ENCODE measurements around the gene CORO1A.
A peak's percentile ranks its signal among the peaks of the same experiment; 100 is the strongest.
"Not testable (repeated sequence)": the region's sequence is repeated elsewhere in the genome, so short reads cannot be mapped to it uniquely, and the experiment has no call there.

Gene CORO1A
- 13.9 to 164 (median 68.4) reads per million in 18 experiments for total RNA-seq

DNA sequence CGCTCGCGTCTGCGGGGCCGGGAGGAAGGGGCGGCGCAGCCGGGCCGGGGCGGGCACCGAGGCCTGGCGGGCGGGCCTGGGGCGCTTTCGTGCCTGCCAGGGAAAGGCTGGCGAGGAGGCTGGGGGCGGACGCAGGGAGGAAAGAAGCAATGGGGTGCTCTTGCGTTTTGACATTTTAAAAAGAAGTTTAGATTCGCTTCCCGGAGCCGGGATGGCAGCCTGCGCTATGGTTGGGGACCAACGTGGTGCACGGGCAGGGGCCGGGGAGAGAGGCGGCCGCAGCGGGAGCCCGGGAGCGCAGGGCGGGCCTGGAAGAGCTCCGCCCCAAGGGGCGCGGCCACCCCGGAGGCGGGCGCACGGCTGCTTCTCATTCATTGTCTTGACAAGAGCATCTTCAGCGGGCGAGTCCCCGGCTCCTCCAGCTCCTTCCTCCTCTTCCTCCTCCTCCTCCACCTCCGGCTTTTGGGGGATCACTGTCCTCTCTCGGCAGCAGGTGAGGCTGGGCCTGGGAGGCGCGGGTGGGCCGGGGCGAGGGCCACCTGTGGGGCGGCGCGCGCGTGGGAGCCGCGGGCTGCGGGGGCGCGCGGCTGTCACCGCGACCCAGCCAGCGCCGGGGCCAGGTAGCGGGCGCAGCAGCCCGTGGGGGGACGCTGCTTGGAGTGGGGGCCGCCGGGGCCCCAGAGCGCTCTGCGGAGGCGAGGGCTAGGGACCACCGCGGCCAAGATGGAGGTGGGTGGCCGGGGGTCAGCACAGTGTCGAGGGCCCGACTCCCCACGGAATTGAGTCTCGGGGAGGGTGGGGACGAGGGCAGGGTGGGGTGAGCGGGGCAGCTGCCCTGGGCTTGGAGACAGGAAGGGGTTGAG, at the start of gene CORO1A:
TSS of gene CORO1A (plus strand) at position 370 of the 863 bp plus-strand sequence. CDS start 1,608 bp downstream, outside the sequence.
- DNase-seq, result peak; percentile 73 to 81

DNA sequence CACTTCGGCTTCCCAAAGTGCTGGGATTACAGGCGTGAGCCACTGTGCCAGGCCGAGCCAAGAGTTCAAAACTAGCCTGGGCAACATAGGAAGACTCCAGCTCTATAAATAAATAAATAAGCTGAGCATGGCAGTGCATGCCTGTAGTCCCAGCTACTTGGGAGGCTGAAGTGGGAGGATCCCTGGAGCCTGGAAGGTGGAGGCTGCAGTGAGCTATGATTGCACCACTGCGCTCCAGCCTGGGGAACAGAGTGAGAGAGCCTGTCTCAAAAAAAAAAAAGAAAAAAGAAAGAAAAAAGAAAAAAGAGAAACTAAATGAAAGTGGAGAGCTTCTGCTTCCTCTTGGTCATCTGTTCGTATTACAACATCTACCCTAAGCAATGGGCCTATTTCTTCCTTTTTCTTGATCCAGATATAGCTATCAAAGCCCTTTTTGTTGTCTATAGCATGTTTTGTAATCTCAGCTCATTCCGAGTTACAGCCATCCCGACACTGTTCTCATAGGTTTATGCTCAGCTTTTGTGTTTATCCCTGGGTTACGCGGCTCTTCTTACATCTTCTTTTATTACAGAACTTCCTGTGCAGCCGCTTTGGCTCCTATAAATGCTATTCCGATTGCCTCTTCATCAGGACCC, 46.3 kb upstream of the CORO1A start:
- peak; percentile 77 to 90 for DNase-seq

DNA sequence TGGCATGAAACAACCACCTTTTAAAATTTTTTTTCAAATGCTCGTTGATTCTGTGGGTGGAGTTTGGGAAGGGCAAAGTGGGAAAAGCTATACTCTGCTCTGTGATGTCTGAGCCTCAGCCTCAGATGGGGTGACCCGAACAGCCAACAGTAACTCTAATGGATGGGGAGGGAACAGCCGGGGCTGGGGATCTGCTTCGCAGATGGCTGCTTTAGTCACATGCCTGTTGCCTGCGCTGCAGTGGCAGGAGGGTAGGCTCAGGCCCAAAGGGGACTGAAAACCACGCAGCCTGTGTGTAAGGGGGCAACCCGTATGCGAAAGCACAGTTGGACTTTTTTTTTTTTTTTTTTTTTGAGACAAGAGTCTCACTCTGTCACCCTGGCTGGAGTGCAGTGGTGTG, 45.5 kb upstream of the CORO1A start:
- DNase-seq, result no peak

DNA sequence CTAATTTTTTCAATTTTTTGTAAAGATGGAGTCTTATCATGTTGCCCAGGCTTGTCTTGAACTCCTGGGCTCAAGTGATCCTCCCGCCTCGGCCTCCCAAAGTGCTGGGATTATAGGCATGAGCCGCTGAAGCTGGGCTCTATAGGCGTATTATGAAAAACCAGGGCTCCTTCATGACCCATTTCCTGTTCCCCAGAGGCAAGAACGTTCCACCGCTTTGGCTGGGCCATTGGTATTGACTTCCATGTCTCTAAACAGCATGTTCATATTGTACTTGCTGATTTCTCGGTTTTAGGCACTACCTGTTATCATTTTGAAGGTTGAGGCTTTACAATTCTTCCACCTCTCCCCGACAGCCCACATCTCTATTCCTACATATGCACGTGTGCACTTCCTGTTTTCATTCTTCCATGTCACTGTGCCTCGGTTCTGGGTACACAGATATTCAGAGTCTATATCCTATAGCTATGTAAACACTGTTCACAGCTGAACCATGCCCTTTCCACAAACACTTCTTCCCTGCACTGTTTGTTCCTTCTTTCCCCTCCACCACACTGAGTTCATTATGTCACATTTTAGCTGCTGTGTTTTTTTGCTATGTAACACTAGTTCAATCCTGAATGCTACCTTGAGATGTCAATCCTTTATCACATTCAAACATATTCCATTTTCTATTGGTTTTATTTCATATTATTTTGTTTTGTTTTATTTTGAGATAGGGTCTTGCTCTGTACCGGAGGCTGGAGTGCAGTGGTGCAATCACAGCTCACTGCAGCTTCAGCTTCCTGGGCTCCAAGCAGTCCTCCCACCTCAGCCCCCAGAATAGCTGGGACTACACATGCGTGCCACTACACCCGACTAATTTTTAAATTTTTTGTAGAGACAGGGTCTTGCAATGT, 43.6 kb upstream of the CORO1A start:
- DNase-seq, result peak; percentile 17 to 25

DNA sequence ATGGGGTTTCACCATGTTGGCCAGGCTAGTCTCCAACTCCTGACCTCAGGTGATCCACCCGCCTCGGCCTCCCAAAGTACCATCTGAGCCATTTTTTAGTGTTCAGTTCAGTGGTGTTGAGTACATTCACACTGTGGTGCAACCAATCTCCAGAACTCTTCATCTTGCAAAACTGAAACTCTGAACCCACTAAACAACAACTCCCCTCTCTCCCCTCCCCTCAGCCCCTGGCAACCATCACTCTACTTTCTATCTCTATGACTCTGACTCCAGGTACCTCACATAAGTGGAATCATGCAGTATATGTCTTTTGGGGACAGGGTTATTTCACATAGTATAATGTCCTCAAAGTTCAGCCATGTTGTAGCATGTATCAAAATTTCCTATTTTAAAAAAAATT, 41.7 kb upstream of the CORO1A start:
- DNase-seq, result no peak

DNA sequence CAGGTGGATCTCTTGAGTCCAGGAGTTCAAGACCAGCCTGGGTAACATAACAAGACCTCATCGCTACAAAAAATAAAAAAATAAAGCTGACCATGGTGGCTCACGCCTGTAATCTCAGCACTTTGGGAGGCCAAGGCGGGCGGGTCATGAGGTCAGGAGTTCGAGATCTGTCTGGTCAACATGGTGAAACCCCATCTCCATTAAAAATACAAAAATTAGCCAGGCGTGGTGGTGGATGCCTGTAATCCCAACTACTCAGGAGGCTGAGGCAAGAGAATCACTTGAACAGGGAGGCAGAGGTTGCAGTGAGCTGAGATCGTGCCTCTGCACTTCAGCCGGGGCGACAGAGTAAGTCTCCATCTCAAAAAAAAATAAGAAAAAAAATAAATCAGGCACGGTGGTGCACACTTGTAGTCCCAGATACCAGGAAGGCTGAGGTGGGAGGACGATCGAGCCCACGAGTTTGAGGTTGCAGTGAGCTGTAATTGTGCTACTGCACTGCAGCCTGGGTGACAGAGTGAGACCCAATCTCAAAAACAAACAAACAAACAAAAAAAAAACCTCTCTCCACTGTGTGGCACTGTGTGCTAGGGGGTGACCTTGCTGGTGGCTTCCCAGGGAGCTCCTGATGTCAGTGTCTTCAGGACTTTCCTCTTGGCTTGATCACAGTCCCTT, 40.6 kb upstream of the CORO1A start:
- DNase-seq, result peak; percentile 61 to 71

DNA sequence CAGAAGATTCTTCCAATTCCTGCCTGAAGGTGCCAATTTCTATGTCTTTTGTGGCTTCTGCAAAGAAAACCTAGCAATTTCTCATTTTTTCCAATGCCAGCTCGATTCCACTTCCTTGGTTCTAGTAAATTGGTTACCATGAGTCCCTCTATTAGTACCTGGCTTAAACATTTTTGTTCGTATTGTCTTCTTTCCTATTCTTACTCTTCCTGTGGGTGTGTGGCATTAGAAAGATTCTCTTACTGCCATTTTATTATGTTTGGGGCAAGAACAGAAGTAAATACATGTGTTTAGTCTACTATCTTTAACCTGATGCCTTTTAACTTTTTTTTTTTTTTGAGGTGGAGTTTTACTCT, 40.1 kb upstream of the CORO1A start:
- no peak for DNase-seq

DNA sequence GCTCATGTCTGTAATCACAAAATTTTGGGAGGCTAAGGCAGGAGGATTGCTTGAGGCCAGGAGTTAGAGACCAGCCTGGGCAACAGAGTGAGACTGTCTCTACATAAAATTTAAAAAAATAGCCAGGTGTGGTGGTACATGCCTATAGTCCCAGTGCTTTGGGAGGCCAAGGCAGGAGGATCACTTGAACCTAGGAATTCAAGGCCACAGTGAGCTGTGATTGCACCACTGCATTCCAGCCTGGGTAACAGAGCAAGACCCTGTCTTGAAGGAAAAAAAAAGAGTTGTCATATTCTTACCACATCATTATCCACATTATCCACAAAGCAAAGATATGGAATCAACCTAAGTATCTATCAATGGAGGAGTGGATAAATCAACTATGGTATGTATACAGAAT, 39.4 kb upstream of the CORO1A start:
- no peak for DNase-seq

DNA sequence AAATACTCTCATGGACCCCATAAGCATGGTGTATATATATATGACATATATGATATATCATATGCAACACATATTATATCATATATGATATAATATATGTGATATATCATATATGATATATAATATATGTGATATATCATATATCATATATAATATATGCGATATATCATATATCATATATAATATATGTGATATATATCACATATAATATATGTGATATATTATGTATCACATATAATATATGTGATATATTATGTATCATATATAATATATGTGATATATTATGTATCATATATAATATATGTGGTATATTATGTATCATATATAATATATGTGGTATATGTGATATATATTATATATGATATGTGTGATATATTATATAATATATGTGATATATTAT, 38.5 kb upstream of the CORO1A start:
- DNase-seq, result no peak

DNA sequence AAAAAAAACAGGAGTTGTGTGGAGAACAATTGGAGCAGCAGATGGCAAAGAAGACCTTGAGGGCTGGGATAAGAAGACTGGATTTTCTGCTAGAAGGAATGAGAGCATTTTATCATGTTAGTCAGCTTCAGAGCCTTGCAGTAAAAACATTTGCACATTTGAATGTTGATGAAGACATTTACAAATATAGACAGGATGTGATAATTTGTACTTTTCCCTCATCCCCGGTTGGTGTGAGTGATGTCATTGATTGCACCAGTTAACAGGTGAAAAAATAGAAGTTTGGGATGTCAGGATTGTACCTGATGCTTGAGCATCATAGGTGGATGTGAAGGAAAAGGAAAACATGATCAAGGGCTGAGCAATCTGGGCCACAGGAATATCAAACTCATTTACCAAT, 37.7 kb upstream of the CORO1A start:
- no peak for DNase-seq

DNA sequence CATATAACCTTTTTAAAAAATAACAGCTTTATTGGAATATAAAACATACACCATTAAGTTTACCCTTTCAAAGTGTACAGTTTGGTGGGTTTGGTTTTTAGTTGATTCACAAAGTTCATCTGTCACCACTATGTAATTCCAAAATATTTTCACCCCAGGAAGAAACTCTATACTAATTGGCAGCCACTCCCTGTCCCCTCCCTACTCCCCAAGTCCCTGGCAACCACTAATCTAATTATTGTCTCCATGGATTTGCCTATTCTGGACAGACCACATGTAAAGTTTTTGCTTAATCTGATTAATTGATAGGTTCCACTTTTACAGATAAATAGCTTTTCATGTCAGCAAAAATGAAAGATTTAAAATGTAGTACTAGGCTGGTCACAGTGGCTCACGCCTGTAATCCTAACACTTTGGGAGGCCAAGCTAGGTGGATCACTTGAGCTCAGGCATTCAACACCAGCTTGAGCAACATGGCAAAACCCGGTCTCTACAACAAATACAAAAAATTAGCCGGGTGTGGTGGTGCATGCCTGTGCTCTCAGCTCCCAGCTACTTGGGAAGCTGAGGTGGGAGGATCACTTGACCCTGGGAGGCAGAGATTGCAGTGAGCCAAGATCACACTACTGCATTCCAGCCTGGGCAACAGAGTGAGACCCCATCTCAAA, 35.4 kb upstream of the CORO1A start:
- DNase-seq, result no peak

DNA sequence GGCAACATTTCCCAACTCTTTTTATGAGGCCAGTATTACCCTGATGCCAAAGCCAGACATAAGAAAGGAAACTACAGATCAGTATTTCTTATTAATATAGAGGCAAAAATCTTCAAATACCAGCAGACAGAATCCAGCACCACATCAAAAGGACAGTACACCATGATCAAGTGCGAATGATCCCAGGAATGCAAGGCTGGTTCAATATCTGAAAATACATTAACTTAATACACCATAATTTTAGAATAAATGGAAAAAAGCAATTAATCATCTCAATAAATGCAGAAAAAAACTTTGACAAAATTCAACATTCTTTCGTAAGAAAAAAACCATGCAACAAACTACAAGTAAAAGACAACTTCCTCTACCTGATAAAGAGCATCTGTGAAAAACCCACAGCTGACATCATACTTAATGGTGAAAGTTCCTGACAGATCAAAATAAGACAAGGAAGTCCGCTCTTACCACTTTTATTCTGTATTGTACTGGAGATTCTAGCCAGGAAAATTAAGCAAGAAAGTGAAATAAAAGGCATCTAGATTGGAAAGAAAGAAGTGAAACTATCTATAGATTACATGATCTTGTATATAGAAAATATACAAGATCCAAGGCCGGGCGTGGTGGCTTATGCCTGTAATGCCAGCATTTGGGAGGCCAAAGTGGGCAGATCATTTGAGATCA, 34.0 kb upstream of the CORO1A start:
- peak; percentile 67 to 90 for DNase-seq

DNA sequence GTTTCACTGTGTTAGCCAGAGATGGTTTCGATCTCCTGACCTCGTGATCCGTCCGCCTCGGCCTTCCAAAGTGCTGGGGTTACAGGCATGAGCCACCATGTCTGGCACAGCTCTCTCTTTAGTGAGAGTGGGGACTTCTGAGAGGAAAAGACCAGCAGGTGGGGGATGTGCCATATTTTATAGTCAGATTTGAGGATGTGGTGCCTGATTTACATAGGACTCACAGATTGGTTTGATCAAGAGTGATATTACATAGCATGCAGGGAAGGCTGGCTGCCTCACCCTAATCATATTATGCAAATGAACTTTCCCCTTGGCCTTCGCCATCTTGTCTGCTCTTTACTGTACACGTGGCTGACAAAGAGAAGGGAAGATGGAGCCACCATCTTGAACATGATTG, 32.3 kb upstream of the CORO1A start:
- no peak for DNase-seq

DNA sequence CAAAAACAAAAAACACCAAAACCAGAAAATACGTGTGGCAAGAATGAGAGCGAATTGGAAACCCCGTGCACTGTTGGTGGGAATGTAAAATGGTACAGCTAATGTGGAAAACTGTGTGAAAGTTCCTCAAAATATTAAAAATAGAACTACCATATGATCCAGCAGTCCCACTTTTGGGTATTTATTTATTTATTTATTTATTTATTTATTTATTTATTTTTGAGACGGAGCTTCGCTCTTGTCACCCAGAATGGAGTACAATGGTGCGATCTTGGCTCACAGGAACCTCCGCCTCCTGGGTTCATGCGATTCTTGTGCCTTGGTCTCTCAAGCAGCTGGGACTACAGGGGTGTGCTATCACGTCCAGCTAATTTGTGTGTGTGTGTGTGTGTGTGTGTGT, 30.9 kb upstream of the CORO1A start:
- no peak for DNase-seq

DNA sequence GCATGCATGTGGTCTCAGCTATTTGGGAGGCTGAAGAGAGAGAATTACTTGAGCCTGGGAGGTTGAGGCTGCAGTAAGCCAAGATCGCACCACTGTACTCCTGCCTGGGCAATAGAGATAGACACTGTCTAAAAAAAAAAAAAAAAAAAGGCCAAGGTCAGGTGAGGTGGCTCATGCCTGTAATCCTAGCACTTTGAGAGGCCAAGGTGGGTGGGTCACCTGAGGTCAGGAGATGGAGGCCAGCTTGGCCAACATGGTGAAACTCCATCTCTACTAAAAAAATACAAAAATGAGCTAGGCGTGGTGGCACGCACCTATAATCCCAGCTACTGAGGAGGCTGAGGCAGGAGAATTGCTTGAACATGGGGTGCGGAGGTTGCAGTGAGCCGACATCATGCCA, 28.2 kb upstream of the CORO1A start:
- DNase-seq, result no peak

DNA sequence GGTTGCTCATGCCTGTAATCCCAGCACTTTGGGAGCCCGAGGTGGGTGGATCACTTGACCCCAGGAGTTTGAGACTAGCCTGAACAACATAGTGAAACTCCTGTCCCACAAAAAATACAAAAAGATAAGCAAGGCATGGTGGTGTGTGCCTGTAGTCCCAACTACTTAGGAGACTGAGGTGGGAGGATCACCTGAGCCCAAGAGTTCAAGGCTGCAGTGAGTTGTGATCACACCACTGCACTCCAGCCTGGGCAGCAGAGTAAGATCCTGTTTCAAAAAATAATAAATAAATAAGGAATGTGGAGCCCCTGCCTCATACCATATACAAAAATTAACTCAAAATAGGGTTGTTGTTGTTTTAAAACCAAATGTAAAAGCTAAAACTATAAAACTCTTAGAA, 26.2 kb upstream of the CORO1A start:
- DNase-seq, result no peak

DNA sequence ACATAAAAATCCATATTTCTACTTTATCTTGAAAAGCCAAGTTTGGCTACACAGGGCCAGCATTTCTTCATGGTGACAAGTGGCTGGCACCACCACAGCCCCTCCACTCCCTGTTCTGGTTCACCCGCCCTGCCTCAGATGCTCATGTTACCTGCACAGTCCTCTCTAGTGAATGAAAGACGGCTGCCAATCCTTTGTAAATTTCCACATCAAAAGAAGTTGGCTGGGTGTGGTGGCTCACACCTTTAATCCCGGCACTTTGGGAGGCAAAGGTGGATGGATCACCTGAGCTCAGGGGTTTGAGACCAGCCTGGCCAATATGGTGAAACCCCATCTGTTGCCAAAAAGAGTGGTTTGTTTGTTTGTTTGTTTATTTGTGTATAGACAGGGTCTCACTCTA, 19.9 kb upstream of the CORO1A start:
- DNase-seq, result no peak

DNA sequence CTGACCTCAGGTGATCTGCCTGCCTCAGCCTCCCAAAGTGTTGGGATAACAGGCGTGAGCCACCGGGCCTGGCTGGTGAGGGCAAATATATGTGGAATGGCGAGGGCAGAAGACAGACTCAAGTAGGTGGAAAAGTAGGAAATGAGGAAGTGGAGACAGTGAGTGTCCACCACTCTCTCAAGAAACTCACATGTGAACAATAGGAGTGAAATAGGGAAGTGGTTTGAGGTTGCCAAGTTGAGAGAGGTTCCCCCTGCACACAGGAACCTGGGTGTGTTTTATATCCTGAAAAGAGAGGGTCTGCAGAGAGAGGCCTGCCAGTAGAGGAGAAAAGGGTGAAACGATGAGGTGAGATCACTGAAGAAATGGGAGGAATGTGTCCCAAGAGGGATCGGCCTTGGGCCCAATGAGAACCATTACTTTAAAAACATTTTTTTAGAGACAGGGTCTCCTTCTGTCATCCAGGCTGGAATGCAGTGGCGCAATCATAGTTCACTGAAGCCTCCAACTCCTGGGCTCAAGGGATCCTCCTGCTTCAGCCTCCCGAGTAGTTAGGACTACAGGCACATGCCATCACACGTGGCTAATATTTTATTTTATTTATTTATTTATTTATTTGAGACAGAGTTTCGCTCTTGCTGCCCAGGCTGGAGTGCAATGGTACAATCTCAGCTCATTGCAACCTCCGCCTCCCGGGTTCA, 17.1 kb upstream of the CORO1A start:
- DNase-seq, result peak; percentile 82 to 88

DNA sequence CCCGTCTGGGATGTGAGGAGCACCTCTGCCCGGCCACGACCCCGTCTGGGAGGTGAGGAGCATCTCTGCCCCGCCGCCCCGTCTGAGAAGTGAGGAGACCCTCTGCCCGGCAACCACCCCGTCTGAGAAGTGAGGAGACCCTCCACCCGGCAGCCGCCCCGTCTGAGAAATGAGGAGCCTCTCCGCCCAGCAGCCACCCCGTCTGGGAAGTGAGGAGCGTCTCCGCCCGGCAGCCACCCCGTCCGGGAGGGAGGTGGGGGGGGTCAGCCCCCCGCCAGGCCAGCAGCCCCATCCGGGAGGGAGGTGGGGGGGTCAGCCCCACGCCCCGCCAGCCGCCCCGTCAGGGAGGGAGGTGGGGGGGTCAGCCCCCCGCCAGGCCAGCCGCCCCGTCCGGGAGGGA, 14.7 kb upstream of the CORO1A start:
- not testable (repeated sequence) for DNase-seq

DNA sequence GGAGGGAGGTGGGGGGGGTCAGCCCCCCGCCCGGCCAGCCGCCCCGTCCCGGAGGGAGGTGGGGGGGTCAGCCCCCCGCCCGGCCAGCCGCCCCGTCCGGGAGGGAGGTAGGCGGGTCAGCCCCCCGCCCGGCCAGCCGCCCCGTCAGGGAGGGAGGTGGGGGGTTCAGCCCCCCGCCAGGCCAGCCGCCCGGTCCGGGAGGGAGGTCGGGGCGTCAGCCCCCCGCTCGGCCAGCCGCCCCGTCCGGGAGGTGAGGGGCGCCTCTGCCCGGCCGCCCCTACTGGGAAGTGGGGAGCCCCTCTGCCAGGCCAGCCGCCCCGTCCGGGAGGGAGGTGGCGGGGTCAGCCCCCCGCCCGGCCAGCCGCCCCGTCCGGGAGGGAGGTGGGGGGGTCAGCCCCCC, 14.0 kb upstream of the CORO1A start:
- DNase-seq, result not testable (repeated sequence)

DNA sequence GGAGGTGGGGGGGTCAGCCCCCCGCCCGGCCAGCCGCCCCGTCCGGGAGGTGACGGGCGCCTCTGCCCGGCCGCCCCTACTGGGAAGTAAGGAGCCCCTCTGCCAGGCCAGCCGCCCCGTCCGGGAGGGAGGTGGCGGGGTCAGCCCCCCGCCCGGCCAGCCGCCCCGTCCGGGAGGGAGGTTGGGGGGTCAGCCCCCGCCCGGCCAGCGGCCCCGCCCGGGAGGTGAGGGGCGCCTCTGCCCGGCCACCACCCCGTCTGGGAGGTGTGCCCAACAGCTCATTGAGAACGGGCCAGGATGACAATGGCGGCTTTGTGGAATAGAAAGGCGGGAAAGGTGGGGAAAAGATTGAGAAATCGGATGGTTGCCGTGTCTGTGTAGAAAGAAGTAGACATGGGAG, 13.3 kb upstream of the CORO1A start:
- DNase-seq, result not testable (repeated sequence)

All from inflammatory macrophage (primary cell).